Hepatocyte (in vitro differentiated cells): ENCODE measurements around the gene CECR2.

Experiments
- CTCF ChIP-seq: fragments of 200-600 bp; sonication (generic); IDR thresholded peaks from 2 replicates; pipeline ENCODE4 v1.5.1; 2016; ENCODE audit warnings: antibody characterized with exemption, mild to moderate bottlenecking; ENCODE audit not compliant: poor library complexity
- EZH2 ChIP-seq: fragments of 200-600 bp; sonication (generic); IDR thresholded peaks from 2 replicates; pipeline ENCODE4 v1.6.1; 2016; ENCODE audit warnings: antibody characterized with exemption, mild to moderate bottlenecking, borderline replicate concordance
- EZH2phosphoT487 ChIP-seq: fragments of 200-600 bp; sonication (generic); IDR thresholded peaks from one replicate; pipeline ENCODE4 v1.6.1; 2018; ENCODE audit warnings: antibody characterized with exemption, mild to moderate bottlenecking, low read depth, moderate library complexity; ENCODE audit not compliant: unreplicated experiment, severe bottlenecking

- TF ChIP-seq CTCF (no peak), EZH2phosphoT487 (no peak), EZH2 (no peak)
Measured at GRCh38 chr22:17569971-17570511, 200.8 kb downstream of the CECR2 start.
